HepG2 (cell line): ENCODE measurements around the gene TNFSF10. TPM values are rescaled to one million over a fixed set of nuclear protein-coding genes. Genes with fewer than 3 reads are reported as not detected.

Source experiments
- ATAC-seq: fragments of 200-7000 bp; cut with Tn5 transposase; 3 replicates; pipeline ENCODE4 v1.9.1; 2020; ENCODE audit warnings: mild to moderate bottlenecking, moderate library complexity
- BruUV-seq: library from RNA; stranded (reverse); fragments of 400-500 nt; replicated peaks from 2 replicates; lab custom pipeline; 2021; lab: Mats Ljungman, UMichigan
- CTCF ChIA-PET: fragments of 300-600 bp; formaldehyde crosslinking; extraction: SDS; loops from one replicate; lab custom pipeline; 2021; ENCODE audit warnings: low total read pairs, inconsistent platforms, low intra/inter-chr PET ratio; lab: Yijun Ruan, JAX
- POLR2A ChIA-PET: fragments of 350-600 bp; sonication (Branson Sonifier 250); formaldehyde crosslinking; loops from one replicate; lab custom pipeline; 2020; ENCODE audit warnings: antibody characterized with exemption, inconsistent platforms; lab: Yijun Ruan, JAX
- DNase-seq: peaks from one replicate; pipeline ENCODE4 v3.0.0-alpha.2; 2015; ENCODE audit warnings: low spot score
- FAIRE-seq: peaks from 3 replicates; lab custom pipeline; 2011; peaks lifted over from hg19 to GRCh38; lab: Jason Lieb, UNC
- H2AFZ ChIP-seq: one replicate; pipeline ENCODE4 v1.6.1; 2011; ENCODE audit warnings: low read length, inconsistent platforms
- H3K27ac ChIP-seq: fragments of 300-600 bp; 3 replicates; pipeline ENCODE4 v1.8.0; 2011; ENCODE audit warnings: mixed run types, mild to moderate bottlenecking, mixed read lengths, low read length, inconsistent platforms; ENCODE audit not compliant: insufficient read depth; ENCODE audit errors: extremely low read length
- H3K27me3 ChIP-seq, 2 experiments: fragments of 200-600 bp in 1 of 2; 2 replicates in 1 of 2; 3 replicates in 1 of 2; pipeline versions ENCODE4 v1.6.0 to v1.8.0; 2011; ENCODE audit warnings: low read length in 2 of 2, mild to moderate bottlenecking in 2 of 2, moderate library complexity in 2 of 2, inconsistent platforms in 1 of 2; ENCODE audit not compliant: insufficient read depth in 2 of 2, control insufficient read depth in 1 of 2
- H3K36me3 ChIP-seq, 2 experiments: fragments of 200-600 bp in 1 of 2; replicated peaks in 1 of 2; 2 replicates in 1 of 2; 3 replicates in 1 of 2; pipeline versions ENCODE4 v1.5.1 to v1.8.0; 2011; ENCODE audit warnings: low read length in 2 of 2, inconsistent platforms in 1 of 2; ENCODE audit not compliant: insufficient read depth in 2 of 2, control insufficient read depth in 1 of 2
- H3K4me1 ChIP-seq: 2 replicates; pipeline ENCODE4 v1.5.1; 2012; ENCODE audit warnings: low read length, inconsistent platforms; ENCODE audit not compliant: insufficient read depth
- H3K4me2 ChIP-seq: 2 replicates; pipeline ENCODE4 v1.6.0; 2011; ENCODE audit warnings: low read depth, low read length, inconsistent platforms
- H3K4me3 ChIP-seq, 3 experiments: fragments of 200-600 bp in 1 of 3; sonication (generic), shearing (Covaris generic) in 1 of 3; replicated peaks in 1 of 3; 2 replicates each; pipeline ENCODE4 v1.5.1; 2011 to 2016; ENCODE audit warnings: low read length in 3 of 3, inconsistent platforms in 2 of 3, low read depth in 2 of 3, mild to moderate bottlenecking in 2 of 3, control low read depth in 1 of 3, mixed read lengths in 1 of 3; ENCODE audit not compliant: insufficient read depth in 1 of 3
- H3K79me2 ChIP-seq: one replicate; pipeline ENCODE4 v1.6.1; 2011; ENCODE audit warnings: low read length, inconsistent platforms; ENCODE audit not compliant: insufficient read depth
- H3K9ac ChIP-seq: 2 replicates; pipeline ENCODE4 v1.6.0; 2011; ENCODE audit warnings: mild to moderate bottlenecking, low read depth, low read length, inconsistent platforms; ENCODE audit not compliant: insufficient read depth
- H3K9me3 ChIP-seq: 2 replicates; pipeline ENCODE4 v1.5.1; 2012; ENCODE audit warnings: mild to moderate bottlenecking, low read length
- H4K20me1 ChIP-seq: 2 replicates; pipeline ENCODE4 v1.6.0; 2011; ENCODE audit warnings: inconsistent platforms, mild to moderate bottlenecking, low read length, moderate library complexity; ENCODE audit not compliant: insufficient read depth
- ATF4 ChIP-seq, 2 experiments: fragments of 450-650 bp in 1 of 2; sonication (generic) in 1 of 2; formaldehyde crosslinking; IDR thresholded peaks; 2 replicates each; pipeline versions ENCODE4 v1.5.0 to v1.8.0; 2020 to 2022; ENCODE audit warnings: mild to moderate bottlenecking in 1 of 2, missing genetic modification reagents in 1 of 2
- ERF ChIP-seq: IDR thresholded peaks from 2 replicates; pipeline ENCODE4 v1.6.1; 2018; ENCODE audit warnings: missing biosample characterization, missing genetic modification reagents
- GZF1 ChIP-seq: sonication (generic); formaldehyde crosslinking; IDR thresholded peaks from 2 replicates; pipeline ENCODE4 v1.5.1; 2020; ENCODE audit warnings: mild to moderate bottlenecking, missing genetic modification reagents
- IKZF4 ChIP-seq: sonication (generic); formaldehyde crosslinking; IDR thresholded peaks from 2 replicates; pipeline ENCODE4 v1.5.1; 2020; ENCODE audit warnings: borderline replicate concordance, mild to moderate bottlenecking, low read depth, missing genetic modification reagents; ENCODE audit errors: not compliant biosample characterization
- MYNN ChIP-seq: sonication (generic); formaldehyde crosslinking; IDR thresholded peaks from 2 replicates; pipeline ENCODE4 v1.4.0; 2020; ENCODE audit warnings: mild to moderate bottlenecking, low read depth, missing genetic modification reagents
- NFE2L2 ChIP-seq: fragments of 150-350 bp; IDR thresholded peaks from 2 replicates; pipeline ENCODE4 v1.6.1; 2014; ENCODE audit warnings: low read length
- NFKB2 ChIP-seq: sonication (generic); formaldehyde crosslinking; IDR thresholded peaks from 2 replicates; pipeline ENCODE4 v1.4.0; 2020; ENCODE audit warnings: missing genetic modification reagents, borderline replicate concordance
- RXRB ChIP-seq: IDR thresholded peaks from 2 replicates; pipeline ENCODE4 v1.6.1; 2016; ENCODE audit warnings: borderline replicate concordance, missing genetic modification reagents, missing compliant biosample characterization
- SALL1 ChIP-seq: sonication (generic); formaldehyde crosslinking; IDR thresholded peaks from 2 replicates; pipeline ENCODE4 v1.8.0; 2022; ENCODE audit warnings: mild to moderate bottlenecking, missing genetic modification reagents
- SAP130 ChIP-seq: IDR thresholded peaks from 2 replicates; pipeline ENCODE4 v1.6.1; 2016; ENCODE audit warnings: low read depth
- SOX5 ChIP-seq: IDR thresholded peaks from 2 replicates; pipeline ENCODE4 v1.6.1; 2016; ENCODE audit warnings: borderline replicate concordance
- SPEN ChIP-seq: sonication (generic); formaldehyde crosslinking; IDR thresholded peaks from 2 replicates; pipeline ENCODE4 v1.5.1; 2020; ENCODE audit warnings: low read depth, mild to moderate bottlenecking, missing genetic modification reagents
- ZNF331 ChIP-seq: sonication (generic); formaldehyde crosslinking; IDR thresholded peaks from 2 replicates; pipeline ENCODE4 v1.4.0; 2020; ENCODE audit warnings: missing genetic modification reagents
- ZNF34 ChIP-seq: sonication (generic); formaldehyde crosslinking; IDR thresholded peaks from 2 replicates; pipeline ENCODE4 v1.4.0; 2020; ENCODE audit warnings: mild to moderate bottlenecking, missing genetic modification reagents, borderline replicate concordance
- ZNF512B ChIP-seq: sonication (generic); formaldehyde crosslinking; IDR thresholded peaks from 2 replicates; pipeline ENCODE4 v1.5.1; 2020; ENCODE audit warnings: missing genetic modification reagents, mild to moderate bottlenecking, borderline replicate concordance
- ZNF577 ChIP-seq: sonication (generic); formaldehyde crosslinking; IDR thresholded peaks from 2 replicates; pipeline ENCODE4 v1.4.0; 2020; ENCODE audit warnings: mild to moderate bottlenecking, low read depth, missing genetic modification reagents, borderline replicate concordance
- ZNF720 ChIP-seq: sonication (generic); formaldehyde crosslinking; IDR thresholded peaks from 2 replicates; pipeline ENCODE4 v1.4.0; 2020; ENCODE audit warnings: missing genetic modification reagents
- ZNF841 ChIP-seq: sonication (generic); formaldehyde crosslinking; IDR thresholded peaks from 2 replicates; pipeline ENCODE4 v1.8.1; 2023; ENCODE audit warnings: missing genetic modification reagents, borderline replicate concordance
- ZSCAN9 ChIP-seq: IDR thresholded peaks from 2 replicates; pipeline ENCODE4 v1.6.1; 2016; ENCODE audit warnings: borderline replicate concordance
- WGBS: methylation state at CpG from one replicate; pipeline ENCODE4 v1.1.6; 2017; ENCODE audit warnings: low lambda C conversion rate; 5-methylcytosine and 5-hydroxymethylcytosine counted together
- in situ Hi-C: cut with HindIII; loops from 2 replicates; pipeline ENCODE4 v1.10.0; 2017; ENCODE audit warnings: low pct_unique_long_range_greater_than_20kb; ENCODE audit not compliant: extremely low pct_ligation_motif_present
- intact Hi-C: fragments of 100-400 bp; cut with micrococcal nuclease; formaldehyde crosslinking; loops from one replicate; pipeline ENCODE4 v1.10.0; 2022; ENCODE audit not compliant: unreplicated experiment
- polyA plus RNA-seq, 8 experiments: library from polyadenylated mRNA; depleted of rRNA in 3 of 8; stranded (reverse) in 7 of 8; unstranded in 1 of 8; fragments of >200 nt; fragmentation: Illumina TruSeq in 4 of 8; extraction: Trizol in 4 of 8; gene quantifications; 2 replicates each; pipeline versions ENCODE4 v1.2.1 to v1.2.3, GENCODE V29; 2011 to 2016; ENCODE audit warnings: low read depth in 4 of 8, missing spikeins in 1 of 8, mixed read lengths in 1 of 8; ENCODE audit not compliant: insufficient read depth in 1 of 8
- total RNA-seq, 5 experiments: library from RNA; depleted of rRNA; stranded (reverse); fragments of >200 nt; fragmentation: Illumina TruSeq; extraction: Trizol; gene quantifications; 2 replicates each; pipeline ENCODE4 v1.2.3, GENCODE V29; 2016; ENCODE audit warnings: low read depth in 1 of 5
- TF ChIP-seq, protein P1 (sequence below): sonication (generic); formaldehyde crosslinking; IDR thresholded peaks from 2 replicates; pipeline ENCODE4 v1.5.0; 2020; ENCODE audit warnings: mild to moderate bottlenecking, low read depth, missing genetic modification reagents, borderline replicate concordance

The TNFSF10 gene
- total and polyA plus RNA-seq, 2 of the 13 experiments (the other 11 are each of a cell fraction or from before 2014, with no cell fraction given), result 8.4 to 9.9 TPM

DNA sequence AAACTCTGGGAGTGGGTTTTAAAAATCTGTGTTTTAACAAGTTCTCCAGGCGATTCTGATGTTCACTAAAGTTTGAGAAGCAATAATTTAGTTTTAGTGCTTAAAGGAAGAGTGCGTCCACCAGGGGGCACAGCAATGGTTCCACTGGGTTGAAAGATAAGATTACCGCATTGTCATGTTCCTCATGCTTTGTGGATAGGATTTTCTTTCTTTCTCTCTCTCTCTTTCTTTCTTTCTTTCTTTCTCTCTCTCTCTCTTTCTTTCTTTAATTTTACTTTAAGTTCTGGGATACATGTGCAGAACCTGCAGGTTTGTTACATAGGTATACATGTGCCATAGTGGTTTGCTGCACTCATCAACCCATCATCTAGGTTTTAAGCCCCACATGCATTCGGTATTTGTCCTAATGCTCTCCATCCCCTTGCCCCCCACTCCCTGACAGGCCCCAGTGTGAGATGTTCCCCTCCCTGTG, 33.0 kb downstream of the TNFSF10 start (continued):
- TF ChIP-seq ZNF512B (CRISPR knock-in tag) (peak; percentile 72; the same call in 1 of the 2 replicates), NFE2L2 (peak; percentile 16; the same call in 1 of the 2 replicates), GZF1 (CRISPR knock-in tag) (0 out of 2 replicates have a peak, but pooled peaks have one; percentile 55), ZNF331 (peak; percentile 18; the same call in 1 of the 2 replicates), ERF (CRISPR knock-in tag) (0 out of 2 replicates have a peak, but pooled peaks have one; percentile 52), RXRB (CRISPR knock-in tag) (peak; percentile 27; the same call in 1 of the 2 replicates), SAP130 (CRISPR knock-in tag) (0 out of 2 replicates have a peak, but pooled peaks have one; percentile 18), SOX5 (0 out of 2 replicates have a peak, but pooled peaks have one; percentile 15), ZSCAN9 (CRISPR knock-in tag) (0 out of 2 replicates have a peak, but pooled peaks have one; percentile 29)

DNA sequence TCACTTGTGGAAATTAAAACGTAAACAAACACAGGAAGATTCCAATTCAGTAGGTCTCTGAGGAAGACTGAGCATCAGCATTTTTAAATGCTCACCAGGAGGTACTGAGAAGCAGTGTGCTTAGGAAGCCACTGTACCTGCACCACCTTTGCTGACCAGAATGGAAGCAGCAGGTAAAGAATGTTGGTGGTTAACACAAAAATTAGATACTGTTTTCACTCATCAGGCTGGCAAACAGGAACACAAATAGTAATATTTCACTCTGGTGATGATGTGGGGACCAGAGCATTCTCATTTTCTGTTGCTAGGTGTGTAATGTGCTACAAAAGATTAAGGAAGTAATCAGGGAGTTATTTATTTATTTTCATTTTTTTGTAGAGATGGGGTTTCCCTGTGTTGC, 45.1 kb downstream of the TNFSF10 start:
- WGBS, result 6% methylated on average over 1 of the region's 1 CpG
- Histone ChIP-seq H4K20me1 (no peaks in the 10 kb centered on the region), H3K9ac (no peak overlapping the region), H3K4me1 (peaks cover 7% of the 10 kb centered on the region), H2AFZ (no peak overlapping the region), H3K27me3 (no peaks in the 10 kb centered on the region), H3K4me3 (no peak overlapping the region), H3K36me3 (no peaks in the 10 kb centered on the region), H3K4me2 (no peak overlapping the region), H3K79me2 (no peaks in the 10 kb centered on the region), H3K9me3 (no peaks in the 10 kb centered on the region), H3K27ac (no peak overlapping the region)
- CTCF ChIA-PET, result interaction anchor here (0.9 kb wide), 1 partner anchor 17 kb away, joined by 7 read pairs; no protein-coding TSS in a partner anchor
- FAIRE-seq (no peak), DNase-seq (no peak), ATAC-seq (no peak)
- intact Hi-C loops (no loop called here), in situ Hi-C loops (no loop called here)
- BruUV-seq, result no TSS peak
- POLR2A ChIA-PET, result no interaction called here
- TF ChIP-seq MYNN (no peak), ZNF720 (no peak), ATF4 (CRISPR knock-in tag; IDR thresholded peaks at IDR 0.05) (no peak), NFKB2 (CRISPR knock-in tag) (no peak), ZNF577 (CRISPR knock-in tag) (no peak), IKZF4 (CRISPR knock-in tag) (no peak), SALL1 (CRISPR knock-in tag) (no peak), ZNF34 (CRISPR knock-in tag) (no peak), SPEN (CRISPR knock-in tag) (no peak), ZNF841 (CRISPR knock-in tag) (no peak)
- TF ChIP-seq, protein P1, sequence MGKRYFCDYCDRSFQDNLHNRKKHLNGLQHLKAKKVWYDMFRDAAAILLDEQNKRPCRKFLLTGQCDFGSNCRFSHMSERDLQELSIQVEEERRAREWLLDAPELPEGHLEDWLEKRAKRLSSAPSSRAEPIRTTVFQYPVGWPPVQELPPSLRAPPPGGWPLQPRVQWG (CRISPR knock-in tag), result no peak
